GM19463 (cell line): ENCODE measurements around the gene ST6GALNAC2.
"Not testable (repeated sequence)": the region's sequence is repeated elsewhere in the genome, so short reads cannot be mapped to it uniquely, and the experiment has no call there.

ENCODE experiments used
- ATAC-seq: cut with Tn5 transposase; IDR thresholded peaks from one replicate; pipeline ENCODE4 v1.9.1; 2021; ENCODE audit warnings: mild to moderate bottlenecking, moderate library complexity; ENCODE audit not compliant: unreplicated experiment

The ST6GALNAC2 gene

GRCh38 chr17:76570877-76571471 is 14.7 kb downstream of the ST6GALNAC2 start:
- no peak for ATAC-seq

- ATAC-seq: no peak
Measured at GRCh38 chr17:76570457-76570856, 15.2 kb downstream of the ST6GALNAC2 start.

GRCh38 chr17:76569607-76570279 is 15.9 kb downstream of the ST6GALNAC2 start:
- no peak for ATAC-seq

- no peak for ATAC-seq
Measured at GRCh38 chr17:76568811-76569221, 16.8 kb downstream of the ST6GALNAC2 start.

GRCh38 chr17:76567634-76568432 is 17.8 kb downstream of the ST6GALNAC2 start:
- ATAC-seq: no peak

- no peak for ATAC-seq
Measured at GRCh38 chr17:76566988-76567431, 18.6 kb downstream of the ST6GALNAC2 start.

- ATAC-seq: no peak
Measured at GRCh38 chr17:76566613-76566943, 19.1 kb downstream of the ST6GALNAC2 start.

GRCh38 chr17:76565728-76566612 is 19.7 kb downstream of the ST6GALNAC2 start:
- no peak for ATAC-seq

- not testable (repeated sequence) for ATAC-seq
Measured at GRCh38 chr17:76564991-76565727, 20.5 kb downstream of the ST6GALNAC2 start.

GRCh38 chr17:76563359-76563758 is 22.3 kb downstream of the ST6GALNAC2 start:
- not testable (repeated sequence) for ATAC-seq

GRCh38 chr17:76562734-76563148 is 22.9 kb downstream of the ST6GALNAC2 start:
- no peak for ATAC-seq

GRCh38 chr17:76561799-76562268 is 23.8 kb downstream of the ST6GALNAC2 start:
- ATAC-seq: no peak

GRCh38 chr17:76561332-76561731 is 24.3 kb downstream of the ST6GALNAC2 start:
- ATAC-seq: no peak

- ATAC-seq: no peak
Measured at GRCh38 chr17:76560877-76561221, 24.8 kb downstream of the ST6GALNAC2 start.

GRCh38 chr17:76560036-76560876 is 25.4 kb downstream of the ST6GALNAC2 start:
- no peak for ATAC-seq

GRCh38 chr17:76559460-76559859 is 26.2 kb downstream of the ST6GALNAC2 start:
- not testable (repeated sequence) for ATAC-seq

GRCh38 chr17:76558198-76559095 is 27.2 kb downstream of the ST6GALNAC2 start:
- no peak for ATAC-seq
